Liver (tissue), 9 donors: ENCODE measurements around the gene MSI1. TPM values are rescaled to one million over a fixed set of nuclear protein-coding genes. Genes with fewer than 3 reads are reported as not detected.

Experiments used
- DNase-seq: peaks from one replicate; pipeline ENCODE4 v3.0.0-alpha.2; 2017; ENCODE audit warnings: low spot score
- H3K27ac ChIP-seq, 2 donors: one replicate each; pipeline ENCODE4 v1.7.0; 2013; ENCODE audit warnings: inconsistent platforms in 2 of 2, low read length in 2 of 2, control low read depth in 1 of 2, low read depth in 1 of 2, mild to moderate bottlenecking in 1 of 2
- H3K27me3 ChIP-seq, 4 donors: one replicate each; pipeline versions ENCODE4 v1.6.1 to v1.7.0; 2013; ENCODE audit warnings: low read length in 3 of 4, inconsistent platforms in 1 of 4, mild to moderate bottlenecking in 1 of 4, moderate library complexity in 1 of 4; ENCODE audit not compliant: control insufficient read depth in 4 of 4, insufficient read depth in 4 of 4
- H3K36me3 ChIP-seq, 4 donors: one replicate each; pipeline versions ENCODE4 v1.6.1 to v1.7.0; 2013; ENCODE audit warnings: low read length in 3 of 4, mild to moderate bottlenecking in 3 of 4, low read depth in 1 of 4, moderate library complexity in 1 of 4; ENCODE audit not compliant: control insufficient read depth in 4 of 4, insufficient read depth in 3 of 4
- H3K4me1 ChIP-seq, 4 donors: one replicate each; pipeline versions ENCODE4 v1.6.1 to v1.7.0; 2013; ENCODE audit warnings: low read length in 3 of 4, mild to moderate bottlenecking in 3 of 4, moderate library complexity in 1 of 4; ENCODE audit not compliant: control insufficient read depth in 4 of 4, insufficient read depth in 4 of 4
- H3K4me3 ChIP-seq, 3 donors: one replicate each; pipeline versions ENCODE4 v1.6.1 to v1.7.0; 2013; ENCODE audit warnings: low read length in 3 of 3, control low read depth in 1 of 3, low read depth in 1 of 3, mild to moderate bottlenecking in 1 of 3
- H3K9ac ChIP-seq, 2 donors: one replicate each; pipeline ENCODE4 v1.7.0; 2013; ENCODE audit warnings: low read length in 2 of 2, mild to moderate bottlenecking in 2 of 2, moderate library complexity in 2 of 2, control low read depth in 1 of 2, low read depth in 1 of 2
- H3K9me3 ChIP-seq, 4 donors: one replicate each; pipeline versions ENCODE4 v1.6.1 to v1.7.0; 2013; ENCODE audit warnings: low read length in 3 of 4; ENCODE audit not compliant: control insufficient read depth in 4 of 4
- EGR1 ChIP-seq, 2 donors: IDR thresholded peaks; 2 replicates each; pipeline ENCODE4 v1.6.1; 2016 to 2018; ENCODE audit warnings: antibody characterized with exemption in 2 of 2, low read depth in 2 of 2
- FOXA1 ChIP-seq: IDR thresholded peaks from 2 replicates; pipeline ENCODE4 v1.6.1; 2016; ENCODE audit warnings: antibody characterized with exemption
- FOXA2 ChIP-seq: IDR thresholded peaks from 2 replicates; pipeline ENCODE4 v1.6.1; 2016; ENCODE audit warnings: antibody characterized with exemption
- GABPA ChIP-seq, 2 donors: IDR thresholded peaks in 1 of 2; conservative IDR thresholded peaks in 1 of 2; 2 replicates each; pipeline ENCODE4 v1.6.1; 2016; ENCODE audit warnings: antibody characterized with exemption in 2 of 2, mild to moderate bottlenecking in 1 of 2, moderate library complexity in 1 of 2
- HNF4A ChIP-seq, 2 donors: conservative IDR thresholded peaks; 2 replicates each; pipeline ENCODE4 v1.6.1; 2016; ENCODE audit warnings: antibody characterized with exemption in 2 of 2, mild to moderate bottlenecking in 2 of 2
- HNF4G ChIP-seq: IDR thresholded peaks from 2 replicates; pipeline ENCODE4 v1.6.1; 2016; ENCODE audit warnings: antibody characterized with exemption
- JUND ChIP-seq, 2 donors: IDR thresholded peaks; 2 replicates each; pipeline ENCODE4 v1.6.1; 2016; ENCODE audit warnings: antibody characterized with exemption in 2 of 2
- NR2F2 ChIP-seq: IDR thresholded peaks from 2 replicates; pipeline ENCODE4 v1.6.1; 2016; ENCODE audit warnings: antibody characterized with exemption
- RAD21 ChIP-seq, 2 donors: IDR thresholded peaks; 2 replicates each; pipeline ENCODE4 v1.6.1; 2016; ENCODE audit warnings: antibody characterized with exemption in 2 of 2, mild to moderate bottlenecking in 2 of 2
- REST ChIP-seq: IDR thresholded peaks from 2 replicates; pipeline ENCODE4 v1.6.1; 2016; ENCODE audit warnings: antibody characterized with exemption, mild to moderate bottlenecking
- RXRA ChIP-seq, 2 donors: IDR thresholded peaks; 2 replicates each; pipeline ENCODE4 v1.6.1; 2017 to 2018; ENCODE audit warnings: antibody characterized with exemption in 2 of 2, mild to moderate bottlenecking in 1 of 2
- SP1 ChIP-seq: IDR thresholded peaks from 2 replicates; pipeline ENCODE4 v1.6.1; 2018; ENCODE audit warnings: antibody characterized with exemption, mild to moderate bottlenecking
- TAF1 ChIP-seq: conservative IDR thresholded peaks from 2 replicates; pipeline ENCODE4 v1.6.1; 2016; ENCODE audit warnings: antibody characterized with exemption, mild to moderate bottlenecking
- YY1 ChIP-seq: IDR thresholded peaks from 2 replicates; pipeline ENCODE4 v1.6.1; 2016; ENCODE audit warnings: antibody characterized with exemption, mild to moderate bottlenecking
- ZBTB33 ChIP-seq: IDR thresholded peaks from 2 replicates; pipeline ENCODE4 v1.6.1; 2016; ENCODE audit warnings: antibody characterized with exemption
- WGBS: extraction: QIAGEN DNeasy Blood & Tissue Kit; methylation state at CpG from one replicate; pipeline ENCODE4 v1.1.7; 2013; 5-methylcytosine and 5-hydroxymethylcytosine counted together
- polyA plus RNA-seq, 2 donors: library from polyadenylated mRNA; stranded (reverse) in 1 of 2; unstranded in 1 of 2; fragments of 200-250 nt in 1 of 2; fragments of >200 nt in 1 of 2; fragmentation: Nextera tagmentation in 1 of 2; extraction: Ambion mirVana in 1 of 2; gene quantifications; one replicate each; pipeline versions ENCODE4 v1.2.1 to v1.2.3, GENCODE V29; 2013 to 2015
- total RNA-seq, 2 donors: library from RNA; depleted of rRNA; stranded (reverse); fragments of >200 nt; gene quantifications; one replicate each; pipeline ENCODE4 v1.2.3, GENCODE V29; 2014
- TF ChIP-seq, protein P1 (sequence below): fragments of 150-350 bp; IDR thresholded peaks from 2 replicates; pipeline ENCODE4 v1.5.1; 2017; ENCODE audit warnings: improper control_type of control experiment, low read depth, low read length; ENCODE audit not compliant: missing input control
- TF ChIP-seq, protein P2 (sequence below): IDR thresholded peaks from 2 replicates; pipeline ENCODE4 v1.6.1; 2016; ENCODE audit warnings: antibody characterized with exemption
- TF ChIP-seq, protein P3 (sequence below): IDR thresholded peaks from 2 replicates; pipeline ENCODE4 v1.6.1; 2016; ENCODE audit warnings: antibody characterized with exemption
- donor health status: healthy.
- donor health status: healthy.
- donor health status: healthy.
- donor health status: healthy.
- donor health status: healthy.

The MSI1 gene
- total and polyA plus RNA-seq, 4 donors: 0.13 to 1.2 TPM; not detected in 2

GRCh38 chr12:120321382-120322202 is 47.4 kb downstream of the MSI1 start:
- 63% methylated on average over 13 of the region's 13 CpGs for WGBS
- no peak overlapping the region for H3K4me3 ChIP-seq
- peak overlapping the region; percentile 52 to 59 for H3K27ac ChIP-seq
- H3K9ac ChIP-seq: no peak overlapping the region
- no peaks in the 10 kb centered on the region for H3K27me3 ChIP-seq
- H3K9me3 ChIP-seq: no peaks in the 10 kb centered on the region
- no peak for DNase-seq
- no peaks in the 10 kb centered on the region for H3K36me3 ChIP-seq
- TF ChIP-seq, protein P1, sequence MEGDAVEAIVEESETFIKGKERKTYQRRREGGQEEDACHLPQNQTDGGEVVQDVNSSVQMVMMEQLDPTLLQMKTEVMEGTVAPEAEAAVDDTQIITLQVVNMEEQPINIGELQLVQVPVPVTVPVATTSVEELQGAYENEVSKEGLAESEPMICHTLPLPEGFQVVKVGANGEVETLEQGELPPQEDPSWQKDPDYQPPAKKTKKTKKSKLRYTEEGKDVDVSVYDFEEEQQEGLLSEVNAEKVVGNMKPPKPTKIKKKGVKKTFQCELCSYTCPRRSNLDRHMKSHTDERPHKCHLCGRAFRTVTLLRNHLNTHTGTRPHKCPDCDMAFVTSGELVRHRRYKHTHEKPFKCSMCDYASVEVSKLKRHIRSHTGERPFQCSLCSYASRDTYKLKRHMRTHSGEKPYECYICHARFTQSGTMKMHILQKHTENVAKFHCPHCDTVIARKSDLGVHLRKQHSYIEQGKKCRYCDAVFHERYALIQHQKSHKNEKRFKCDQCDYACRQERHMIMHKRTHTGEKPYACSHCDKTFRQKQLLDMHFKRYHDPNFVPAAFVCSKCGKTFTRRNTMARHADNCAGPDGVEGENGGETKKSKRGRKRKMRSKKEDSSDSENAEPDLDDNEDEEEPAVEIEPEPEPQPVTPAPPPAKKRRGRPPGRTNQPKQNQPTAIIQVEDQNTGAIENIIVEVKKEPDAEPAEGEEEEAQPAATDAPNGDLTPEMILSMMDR: no peak
- TF ChIP-seq FOXA1 (no peak), JUND (IDR thresholded peaks at IDR 0.05) (peak; percentile 54 to 86), HNF4A (conservative IDR thresholded peaks at IDR 0.05) (peak; percentile 78 to 89), NR2F2 (peak; percentile 12), HNF4G (peak; percentile 80), FOXA2 (peak; percentile 71), EGR1 (IDR thresholded peaks at IDR 0.05; ENCODE audit: low read depth in 2 of 2) (peak in 1 of 2 donors; percentile 18), ZBTB33 (peak; percentile 30), YY1 (peak; percentile 56), RAD21 (IDR thresholded peaks at IDR 0.05) (peak in 1 of 2 donors; percentile 40), SP1 (peak; percentile 95), REST (peak; percentile 52), GABPA (IDR thresholded peaks at IDR 0.05 in 1 of 2, conservative IDR thresholded peaks at IDR 0.05 in 1 of 2) (peak in 1 of 2 donors; percentile 12), TAF1 (peak; percentile 34), RXRA (IDR thresholded peaks at IDR 0.05) (peak; percentile 63 to 79)
- TF ChIP-seq, protein P2, sequence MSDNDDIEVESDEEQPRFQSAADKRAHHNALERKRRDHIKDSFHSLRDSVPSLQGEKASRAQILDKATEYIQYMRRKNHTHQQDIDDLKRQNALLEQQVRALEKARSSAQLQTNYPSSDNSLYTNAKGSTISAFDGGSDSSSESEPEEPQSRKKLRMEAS: peak; percentile 58
- TF ChIP-seq, protein P3, sequence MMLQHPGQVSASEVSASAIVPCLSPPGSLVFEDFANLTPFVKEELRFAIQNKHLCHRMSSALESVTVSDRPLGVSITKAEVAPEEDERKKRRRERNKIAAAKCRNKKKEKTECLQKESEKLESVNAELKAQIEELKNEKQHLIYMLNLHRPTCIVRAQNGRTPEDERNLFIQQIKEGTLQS: peak; percentile 28
- peaks cover 5 to 38% (median 21%) of the 10 kb centered on the region in 4 donors for H3K4me1 ChIP-seq
